ENCODE measurements around the gene MTMR12. TPM values are rescaled to one million over a fixed set of nuclear protein-coding genes. Genes with fewer than 3 reads are reported as not detected.

Gene MTMR12
- total and polyA plus RNA-seq, 2 of the 4 experiments (the other 2 are of a cell fraction) = 11.1 to 21.3 TPM

- Histone ChIP-seq H3K27ac (ENCODE audit: insufficient read depth, low read length) (no peak overlapping the region), H2AFZ (replicated peaks; ENCODE audit: low read length, poor library complexity) (no peak overlapping the region), H3K27me3 (ENCODE audit: control insufficient read depth, insufficient read depth, low read length) (no peaks in the 10 kb centered on the region), H2AK9ac (replicated peaks; ENCODE audit: low read depth, low read length, poor library complexity) (no peak overlapping the region), H3K9me1 (ENCODE audit: insufficient read depth, low read length) (peaks cover 9% of the 10 kb centered on the region; the same call in 1 of the 2 replicates), H3K4me3 (ENCODE audit: insufficient read depth, low read depth, low read length) (no peak overlapping the region), H4K8ac (ENCODE audit: low read depth in 2 of 2, low read length in 2 of 2) (no peak overlapping the region), H3K4ac (ENCODE audit: low read depth, low read length) (no peak overlapping the region), H3K79me1 (ENCODE audit: low read depth in 1 of 2, low read length in 2 of 2) (peaks cover 23 to 61% of the 10 kb centered on the region in 2 experiments; a peak in 3 of 4 replicates), H3K14ac (replicated peaks; ENCODE audit: low read depth, low read length) (no peak overlapping the region), H4K91ac (ENCODE audit: insufficient read depth, low read depth, low read length) (no peak overlapping the region), H4K20me1 (ENCODE audit: insufficient read depth, low read length) (peaks cover 12% of the 10 kb centered on the region; the same call in 1 of the 2 replicates), H3K9me3 (ENCODE audit: control insufficient read depth, insufficient read depth, low read length) (no peaks in the 10 kb centered on the region), H3K18ac (ENCODE audit: low read depth, low read length) (no peak overlapping the region), H3K23ac (ENCODE audit: low read depth, low read length) (no peak overlapping the region), H2BK15ac (ENCODE audit: low read depth, low read length) (no peak overlapping the region), H4K5ac (ENCODE audit: low read depth, low read length) (no peak overlapping the region), H2BK5ac (ENCODE audit: low read depth, low read length, poor library complexity, severe bottlenecking) (no peak overlapping the region), H3K9ac (ENCODE audit: low read depth, low read length) (no peak overlapping the region), H3K4me1 (ENCODE audit: control insufficient read depth, insufficient read depth, low read length) (peaks cover 5% of the 10 kb centered on the region), H2BK120ac (ENCODE audit: low read depth, low read length) (no peak overlapping the region), H2BK20ac (ENCODE audit: low read depth, low read length) (no peak overlapping the region), H2AK5ac (ENCODE audit: low read depth, low read length) (no peak overlapping the region), H3K56ac (ENCODE audit: extremely low read depth, insufficient read depth, low read length) (no peak overlapping the region), H3K4me2 (ENCODE audit: low read depth, low read length) (no peak overlapping the region), H3K36me3 (ENCODE audit: control insufficient read depth, insufficient read depth, low read length) (no peaks in the 10 kb centered on the region; the same call in 1 of the 2 replicates)
- dilution Hi-C loops (cut with HindIII; ENCODE audit: low sequenced_read_pairs, unreplicated experiment) = no loop called here
- CTCF ChIA-PET = no interaction called here
- in situ Hi-C loops (cut with MboI; ENCODE audit: low sequenced_read_pairs) = no loop called here
- intact Hi-C loops (cut with micrococcal nuclease) = no loop called here
- no TSS peak for BruUV-seq (replicated peaks)
- TF ChIP-seq CHD1 (IDR thresholded peaks at IDR 0.05; ENCODE audit: low read depth, low read length) (no peak), MAZ (IDR thresholded peaks at IDR 0.05; ENCODE audit: borderline replicate concordance, low read depth, low read length) (no peak), BHLHE40 (IDR thresholded peaks at IDR 0.05; ENCODE audit: low read depth, low read length) (no peak)
- POLR2A ChIA-PET (ENCODE audit: unreplicated experiment) = no interaction called here
- WGBS, 2 experiments (ENCODE audit: extremely low coverage in 2 of 2, insufficient read length in 1 of 2) = 86% methylated on average over 1 of the region's 3 CpGs; no CpG with 5 or more reads in 1 of the 2 experiments
- no peak for ATAC-seq (ENCODE audit: low read depth)
- DNase-seq = no peak
These were observed 3.8 kb downstream of the MTMR12 start for GRCh38 chr5:32308946-32309345.

All from IMR-90 (cell line).